HL-60 (cell line): ENCODE measurements around the gene CLTB.

Experiments used
- DNase-seq, 2 experiments: peaks; one replicate each; pipeline ENCODE4 v3.0.0-alpha.2; 2010 to 2020; ENCODE audit warnings: low read depth in 1 of 2, low spot score in 1 of 2
- H3K27ac ChIP-seq: fragments of 250-450 bp; sonication (Bioruptor Pico); replicated peaks from 2 replicates; pipeline ENCODE4 v1.5.1; 2020; ENCODE audit warnings: mild to moderate bottlenecking, moderate library complexity
- H3K27me3 ChIP-seq: fragments of 250-450 bp; sonication (Bioruptor Pico); 2 replicates; pipeline ENCODE4 v1.5.1; 2021; ENCODE audit warnings: mild to moderate bottlenecking, moderate library complexity; ENCODE audit not compliant: insufficient read depth, poor library complexity, severe bottlenecking
- H3K4me3 ChIP-seq: replicated peaks from 2 replicates; pipeline ENCODE4 v1.5.1; 2011; ENCODE audit warnings: mild to moderate bottlenecking, control low read depth, low read length; ENCODE audit not compliant: insufficient read depth
- GABPA ChIP-seq: IDR thresholded peaks from 2 replicates; pipeline ENCODE4 v1.6.1; 2012; ENCODE audit warnings: low read depth
- POLR2AphosphoS5 ChIP-seq: IDR thresholded peaks from 2 replicates; pipeline ENCODE4 v1.6.1; 2012; ENCODE audit warnings: low read depth
- SPI1 ChIP-seq: IDR thresholded peaks from 2 replicates; pipeline ENCODE4 v1.6.1; 2012; ENCODE audit warnings: low read depth, mild to moderate bottlenecking, borderline replicate concordance
- TF ChIP-seq, protein P1 (sequence below): IDR thresholded peaks from one replicate; pipeline ENCODE4 v1.5.1; 2011; ENCODE audit warnings: low read length, control low read depth, inconsistent platforms; ENCODE audit not compliant: insufficient read depth
- TF ChIP-seq, protein P2 (sequence below): IDR thresholded peaks from 2 replicates; pipeline ENCODE4 v1.6.1; 2012; ENCODE audit warnings: low read depth; ENCODE audit not compliant: insufficient replicate concordance

Gene CLTB

DNA sequence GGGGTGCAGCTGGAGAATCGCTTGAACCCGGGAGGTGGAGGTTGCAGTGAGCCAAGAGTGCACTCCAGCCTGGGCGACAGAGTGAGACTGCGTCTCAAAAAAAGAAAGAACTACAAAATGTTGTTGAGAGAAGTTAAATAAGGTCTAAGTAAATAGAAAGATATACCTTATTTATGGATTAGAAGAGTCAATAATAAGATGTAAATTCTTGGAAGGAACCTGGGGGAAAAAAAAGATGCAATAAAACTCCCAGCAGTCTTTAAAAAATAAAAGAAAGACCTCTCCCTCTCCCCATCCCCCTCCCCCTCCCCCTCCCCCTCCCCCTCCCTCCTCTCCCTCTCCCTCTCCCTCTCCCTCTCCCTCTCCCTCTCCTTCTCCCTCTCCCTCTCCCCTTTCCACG lies 16.4 kb upstream of the CLTB start:
- no peaks in the 10 kb centered on the region for H3K27me3 ChIP-seq
- no peak for DNase-seq
- H3K4me3 ChIP-seq = no peak overlapping the region
- TF ChIP-seq, protein P1, sequence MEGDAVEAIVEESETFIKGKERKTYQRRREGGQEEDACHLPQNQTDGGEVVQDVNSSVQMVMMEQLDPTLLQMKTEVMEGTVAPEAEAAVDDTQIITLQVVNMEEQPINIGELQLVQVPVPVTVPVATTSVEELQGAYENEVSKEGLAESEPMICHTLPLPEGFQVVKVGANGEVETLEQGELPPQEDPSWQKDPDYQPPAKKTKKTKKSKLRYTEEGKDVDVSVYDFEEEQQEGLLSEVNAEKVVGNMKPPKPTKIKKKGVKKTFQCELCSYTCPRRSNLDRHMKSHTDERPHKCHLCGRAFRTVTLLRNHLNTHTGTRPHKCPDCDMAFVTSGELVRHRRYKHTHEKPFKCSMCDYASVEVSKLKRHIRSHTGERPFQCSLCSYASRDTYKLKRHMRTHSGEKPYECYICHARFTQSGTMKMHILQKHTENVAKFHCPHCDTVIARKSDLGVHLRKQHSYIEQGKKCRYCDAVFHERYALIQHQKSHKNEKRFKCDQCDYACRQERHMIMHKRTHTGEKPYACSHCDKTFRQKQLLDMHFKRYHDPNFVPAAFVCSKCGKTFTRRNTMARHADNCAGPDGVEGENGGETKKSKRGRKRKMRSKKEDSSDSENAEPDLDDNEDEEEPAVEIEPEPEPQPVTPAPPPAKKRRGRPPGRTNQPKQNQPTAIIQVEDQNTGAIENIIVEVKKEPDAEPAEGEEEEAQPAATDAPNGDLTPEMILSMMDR = no peak
- no peak for TF ChIP-seq SPI1
- TF ChIP-seq POLR2AphosphoS5 = no peak
- no peak overlapping the region for H3K27ac ChIP-seq

DNA sequence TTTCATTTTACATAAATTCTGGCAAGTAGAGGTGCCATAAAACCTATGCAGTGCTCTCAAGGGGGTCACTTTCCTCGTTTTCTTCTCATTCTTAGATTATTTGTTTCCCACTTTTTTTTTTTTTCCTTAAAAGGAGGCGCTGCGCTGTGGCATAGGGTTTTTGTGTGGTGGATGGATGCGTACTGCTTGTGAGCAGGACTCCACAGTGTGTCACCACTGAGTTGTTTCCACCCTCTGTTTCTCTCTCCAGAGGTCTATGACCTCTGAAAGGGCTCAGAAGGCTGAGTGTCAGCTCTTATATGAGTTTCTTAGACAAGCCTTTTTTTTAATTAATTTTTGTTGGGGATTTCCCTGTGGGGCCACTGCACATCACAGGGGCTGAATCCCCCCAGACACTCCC lies 13.6 kb upstream of the CLTB start:
- no peak for TF ChIP-seq GABPA
- TF ChIP-seq POLR2AphosphoS5 = no peak
- TF ChIP-seq, protein P1 = no peak
- TF ChIP-seq SPI1 = no peak
- TF ChIP-seq, protein P2, sequence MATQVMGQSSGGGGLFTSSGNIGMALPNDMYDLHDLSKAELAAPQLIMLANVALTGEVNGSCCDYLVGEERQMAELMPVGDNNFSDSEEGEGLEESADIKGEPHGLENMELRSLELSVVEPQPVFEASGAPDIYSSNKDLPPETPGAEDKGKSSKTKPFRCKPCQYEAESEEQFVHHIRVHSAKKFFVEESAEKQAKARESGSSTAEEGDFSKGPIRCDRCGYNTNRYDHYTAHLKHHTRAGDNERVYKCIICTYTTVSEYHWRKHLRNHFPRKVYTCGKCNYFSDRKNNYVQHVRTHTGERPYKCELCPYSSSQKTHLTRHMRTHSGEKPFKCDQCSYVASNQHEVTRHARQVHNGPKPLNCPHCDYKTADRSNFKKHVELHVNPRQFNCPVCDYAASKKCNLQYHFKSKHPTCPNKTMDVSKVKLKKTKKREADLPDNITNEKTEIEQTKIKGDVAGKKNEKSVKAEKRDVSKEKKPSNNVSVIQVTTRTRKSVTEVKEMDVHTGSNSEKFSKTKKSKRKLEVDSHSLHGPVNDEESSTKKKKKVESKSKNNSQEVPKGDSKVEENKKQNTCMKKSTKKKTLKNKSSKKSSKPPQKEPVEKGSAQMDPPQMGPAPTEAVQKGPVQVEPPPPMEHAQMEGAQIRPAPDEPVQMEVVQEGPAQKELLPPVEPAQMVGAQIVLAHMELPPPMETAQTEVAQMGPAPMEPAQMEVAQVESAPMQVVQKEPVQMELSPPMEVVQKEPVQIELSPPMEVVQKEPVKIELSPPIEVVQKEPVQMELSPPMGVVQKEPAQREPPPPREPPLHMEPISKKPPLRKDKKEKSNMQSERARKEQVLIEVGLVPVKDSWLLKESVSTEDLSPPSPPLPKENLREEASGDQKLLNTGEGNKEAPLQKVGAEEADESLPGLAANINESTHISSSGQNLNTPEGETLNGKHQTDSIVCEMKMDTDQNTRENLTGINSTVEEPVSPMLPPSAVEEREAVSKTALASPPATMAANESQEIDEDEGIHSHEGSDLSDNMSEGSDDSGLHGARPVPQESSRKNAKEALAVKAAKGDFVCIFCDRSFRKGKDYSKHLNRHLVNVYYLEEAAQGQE = no peak
- H3K27ac ChIP-seq = no peak overlapping the region
- H3K4me3 ChIP-seq = no peak overlapping the region
- no peak for DNase-seq
- no peaks in the 10 kb centered on the region for H3K27me3 ChIP-seq

DNA sequence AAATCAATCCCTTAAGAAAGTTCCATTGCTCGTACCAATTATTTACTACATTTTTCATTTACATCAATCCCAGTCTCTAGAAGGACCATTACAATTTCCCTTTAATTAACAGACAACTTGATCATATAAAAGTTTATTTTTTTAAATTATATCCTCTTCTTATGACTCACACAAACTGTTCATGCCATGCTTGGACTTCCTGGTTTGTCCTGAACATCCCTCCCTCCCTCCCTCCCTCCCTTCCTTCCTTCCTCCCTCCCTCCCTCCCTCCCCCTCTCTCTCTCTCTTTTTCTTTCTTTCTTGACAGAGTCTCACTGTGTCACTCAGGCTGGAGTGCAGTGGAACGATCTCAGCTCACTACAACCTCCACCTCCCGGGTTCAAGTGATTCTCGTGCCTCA lies 11.6 kb upstream of the CLTB start:
- Histone ChIP-seq H3K27ac (no peak overlapping the region), H3K4me3 (no peak overlapping the region), H3K27me3 (no peaks in the 10 kb centered on the region)
- TF ChIP-seq GABPA = no peak
- TF ChIP-seq, protein P2 = no peak
- TF ChIP-seq, protein P1 = no peak
- no peak for TF ChIP-seq POLR2AphosphoS5
- no peak for TF ChIP-seq SPI1
- no peak for DNase-seq

DNA sequence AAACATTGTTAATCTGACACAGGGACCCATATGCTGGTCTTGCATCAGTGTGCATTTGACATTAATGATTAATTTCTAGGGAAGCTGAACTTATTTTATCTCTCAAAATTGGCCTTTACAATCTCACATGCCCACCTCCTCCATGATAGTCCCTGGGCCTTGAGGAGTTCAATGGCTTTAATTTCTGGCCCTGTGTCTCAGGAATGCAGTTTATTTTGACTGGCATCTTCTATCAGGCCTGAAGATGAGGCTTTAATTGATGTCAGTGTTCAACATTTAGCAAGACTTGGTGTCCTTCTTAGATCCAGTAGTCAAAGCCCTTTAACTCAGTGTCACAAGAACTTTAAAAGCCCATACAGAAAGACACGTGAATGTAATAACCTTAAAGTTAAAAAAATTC lies 10.5 kb upstream of the CLTB start:
- no peak for DNase-seq
- TF ChIP-seq GABPA (no peak), SPI1 (no peak), POLR2AphosphoS5 (no peak)
- TF ChIP-seq, protein P2 = no peak
- TF ChIP-seq, protein P1 = no peak
- no peak overlapping the region for H3K27ac ChIP-seq
- H3K27me3 ChIP-seq = no peaks in the 10 kb centered on the region
- no peak overlapping the region for H3K4me3 ChIP-seq
